Measurements from ENCODE around the gene RBM39. TPM values are rescaled to one million over a fixed set of nuclear protein-coding genes. Genes with fewer than 3 reads are reported as not detected.

Gene RBM39
- total and polyA plus RNA-seq, 9 of the 15 experiments (the other 6 are each of a cell fraction or from before 2014, with no cell fraction given), result 143 to 319 (median 228) TPM

GRCh38 chr20:35742741-35743523 is 872 bp upstream of the RBM39 start (continued):
- TF ChIP-seq BCLAF1 (IDR thresholded peaks at IDR 0.05; ENCODE audit: borderline replicate concordance in 1 of 2, control insufficient read depth in 1 of 2, low read depth in 2 of 2, low read length in 1 of 2) (0 out of 4 replicates have a peak, but pooled peaks of 1 of the 2 experiments have one; percentile 16), ZNF668 (CRISPR knock-in tag; IDR thresholded peaks at IDR 0.05) (0 out of 2 replicates have a peak, but pooled peaks have one; percentile 6), PHB2 (IDR thresholded peaks at IDR 0.05; ENCODE audit: low read depth) (0 out of 2 replicates have a peak, but pooled peaks have one; percentile 44), CHD1 (IDR thresholded peaks at IDR 0.05; ENCODE audit: low read length) (peak; percentile 97), BCOR (IDR thresholded peaks at IDR 0.05) (peak; percentile 28; the same call in 1 of the 2 replicates), ARNT (IDR thresholded peaks at IDR 0.05) (peak; percentile 67 to 86; a peak in 2 of 4 replicates), ZNF830 (CRISPR knock-in tag; IDR thresholded peaks at IDR 0.05) (0 out of 2 replicates have a peak, but pooled peaks have one; percentile 52), ATF1 (CRISPR knock-in tag; IDR thresholded peaks at IDR 0.05) (no peak), ATF1 (tag; IDR thresholded peaks at IDR 0.05) (no peak), ZFP36 (IDR thresholded peaks at IDR 0.05; ENCODE audit: low read depth, low read length, partially characterized antibody) (peak; percentile 59), USF2 (CRISPR knock-in tag; IDR thresholded peaks at IDR 0.05) (no peak), NR2C2 (CRISPR knock-in tag; IDR thresholded peaks at IDR 0.05) (no peak), NR2C2 (tag; IDR thresholded peaks at IDR 0.05) (peak; percentile 20; the same call in 1 of the 2 replicates), ATF3 (IDR thresholded peaks at IDR 0.05) (no peak), ATF3 (CRISPR knock-in tag; conservative IDR thresholded peaks at IDR 0.05) (no peak), ZNF384 (IDR thresholded peaks at IDR 0.05; ENCODE audit: low read depth, low read length) (0 out of 2 replicates have a peak, but pooled peaks have one; percentile 31), BRD9 (IDR thresholded peaks at IDR 0.05; ENCODE audit: low read depth, partially characterized antibody) (peak; percentile 99), NR2C1 (IDR thresholded peaks at IDR 0.05) (no peak; the same call in 1 of the 2 replicates), NR2C1 (tag; IDR thresholded peaks at IDR 0.05) (peak; percentile 35; the same call in 1 of the 2 replicates)
- TF ChIP-seq, protein P1, sequence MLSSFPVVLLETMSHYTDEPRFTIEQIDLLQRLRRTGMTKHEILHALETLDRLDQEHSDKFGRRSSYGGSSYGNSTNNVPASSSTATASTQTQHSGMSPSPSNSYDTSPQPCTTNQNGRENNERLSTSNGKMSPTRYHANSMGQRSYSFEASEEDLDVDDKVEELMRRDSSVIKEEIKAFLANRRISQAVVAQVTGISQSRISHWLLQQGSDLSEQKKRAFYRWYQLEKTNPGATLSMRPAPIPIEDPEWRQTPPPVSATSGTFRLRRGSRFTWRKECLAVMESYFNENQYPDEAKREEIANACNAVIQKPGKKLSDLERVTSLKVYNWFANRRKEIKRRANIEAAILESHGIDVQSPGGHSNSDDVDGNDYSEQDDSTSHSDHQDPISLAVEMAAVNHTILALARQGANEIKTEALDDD (IDR thresholded peaks at IDR 0.05), result peak; percentile 78
- TF ChIP-seq, protein P2, sequence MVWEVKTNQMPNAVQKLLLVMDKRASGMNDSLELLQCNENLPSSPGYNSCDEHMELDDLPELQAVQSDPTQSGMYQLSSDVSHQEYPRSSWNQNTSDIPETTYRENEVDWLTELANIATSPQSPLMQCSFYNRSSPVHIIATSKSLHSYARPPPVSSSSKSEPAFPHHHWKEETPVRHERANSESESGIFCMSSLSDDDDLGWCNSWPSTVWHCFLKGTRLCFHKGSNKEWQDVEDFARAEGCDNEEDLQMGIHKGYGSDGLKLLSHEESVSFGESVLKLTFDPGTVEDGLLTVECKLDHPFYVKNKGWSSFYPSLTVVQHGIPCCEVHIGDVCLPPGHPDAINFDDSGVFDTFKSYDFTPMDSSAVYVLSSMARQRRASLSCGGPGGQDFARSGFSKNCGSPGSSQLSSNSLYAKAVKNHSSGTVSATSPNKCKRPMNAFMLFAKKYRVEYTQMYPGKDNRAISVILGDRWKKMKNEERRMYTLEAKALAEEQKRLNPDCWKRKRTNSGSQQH (CRISPR knock-in tag; IDR thresholded peaks at IDR 0.05), result peak; percentile 63; the same call in 1 of the 2 replicates
